ENCODE results near the gene NRDE2.

DNA sequence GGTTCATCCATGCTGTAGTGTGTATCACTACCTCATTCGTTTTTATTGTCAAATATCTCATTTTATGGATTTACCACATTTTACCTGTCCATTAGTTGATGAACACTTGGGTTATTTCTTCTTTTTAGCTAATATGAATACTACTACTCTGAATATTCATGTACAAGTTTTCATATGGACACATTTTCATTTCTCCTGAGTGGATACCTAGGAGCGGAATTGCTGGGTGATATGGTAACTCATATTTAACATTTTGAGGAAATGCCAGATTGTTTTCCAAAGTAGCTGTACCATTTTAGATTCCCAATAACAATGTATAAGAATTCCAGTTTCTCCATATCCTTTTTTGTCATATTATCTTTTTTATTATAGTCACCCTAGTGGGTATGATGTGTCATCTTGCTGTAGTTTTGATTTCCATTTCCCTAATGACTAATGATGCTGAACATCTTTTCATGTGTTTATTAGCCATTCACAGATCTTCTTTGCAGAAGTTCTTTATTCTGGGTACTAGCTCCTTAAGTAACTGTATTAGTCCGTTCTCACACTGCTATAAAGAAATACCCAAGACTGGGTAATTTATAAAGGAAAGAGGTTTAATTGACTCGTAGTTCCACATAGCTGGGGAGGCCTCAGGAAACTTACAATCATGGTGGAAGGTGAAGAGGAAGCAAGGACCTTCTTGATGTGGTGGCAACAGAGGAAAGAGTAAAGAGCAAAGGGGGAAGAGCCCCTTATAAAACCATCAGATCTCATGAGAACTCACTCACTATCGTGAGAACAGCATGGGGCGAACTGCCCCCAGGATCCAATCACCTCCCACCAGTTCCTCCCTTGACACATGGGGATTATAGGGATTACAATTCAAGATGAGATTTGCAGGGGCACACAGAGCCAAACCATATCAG, 11.9 kb downstream of the NRDE2 start:
- TF ChIP-seq, protein P1, sequence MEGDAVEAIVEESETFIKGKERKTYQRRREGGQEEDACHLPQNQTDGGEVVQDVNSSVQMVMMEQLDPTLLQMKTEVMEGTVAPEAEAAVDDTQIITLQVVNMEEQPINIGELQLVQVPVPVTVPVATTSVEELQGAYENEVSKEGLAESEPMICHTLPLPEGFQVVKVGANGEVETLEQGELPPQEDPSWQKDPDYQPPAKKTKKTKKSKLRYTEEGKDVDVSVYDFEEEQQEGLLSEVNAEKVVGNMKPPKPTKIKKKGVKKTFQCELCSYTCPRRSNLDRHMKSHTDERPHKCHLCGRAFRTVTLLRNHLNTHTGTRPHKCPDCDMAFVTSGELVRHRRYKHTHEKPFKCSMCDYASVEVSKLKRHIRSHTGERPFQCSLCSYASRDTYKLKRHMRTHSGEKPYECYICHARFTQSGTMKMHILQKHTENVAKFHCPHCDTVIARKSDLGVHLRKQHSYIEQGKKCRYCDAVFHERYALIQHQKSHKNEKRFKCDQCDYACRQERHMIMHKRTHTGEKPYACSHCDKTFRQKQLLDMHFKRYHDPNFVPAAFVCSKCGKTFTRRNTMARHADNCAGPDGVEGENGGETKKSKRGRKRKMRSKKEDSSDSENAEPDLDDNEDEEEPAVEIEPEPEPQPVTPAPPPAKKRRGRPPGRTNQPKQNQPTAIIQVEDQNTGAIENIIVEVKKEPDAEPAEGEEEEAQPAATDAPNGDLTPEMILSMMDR (IDR thresholded peaks at IDR 0.05 in 2 of 3, conservative IDR thresholded peaks at IDR 0.05 in 1 of 3; ENCODE audit: borderline replicate concordance in 1 of 3, insufficient read depth in 1 of 3, low read depth in 2 of 3, low read length in 2 of 3): no peak
- TF ChIP-seq EZH2 (IDR thresholded peaks at IDR 0.05) (no peak), POLR2AphosphoS5 (IDR thresholded peaks at IDR 0.05; ENCODE audit: low read depth, low read length) (no peak), ZFX (IDR thresholded peaks at IDR 0.05) (no peak), SP1 (IDR thresholded peaks at IDR 0.05; ENCODE audit: low read depth) (no peak), RAD21 (IDR thresholded peaks at IDR 0.05; ENCODE audit: low read depth) (no peak), JUND (IDR thresholded peaks at IDR 0.05) (no peak), EGR1 (IDR thresholded peaks at IDR 0.05; ENCODE audit: low read depth) (no peak), POLR2A (IDR thresholded peaks at IDR 0.05; ENCODE audit: borderline replicate concordance, extremely low read depth, insufficient read depth, insufficient read length) (no peak), YY1 (IDR thresholded peaks at IDR 0.05; ENCODE audit: extremely low read depth, insufficient replicate concordance, low read depth, low read length) (no peak), EZH2phosphoT487 (IDR thresholded peaks at IDR 0.05; ENCODE audit: borderline replicate concordance) (no peak), SRF (IDR thresholded peaks at IDR 0.05; ENCODE audit: low read depth) (no peak)
- TF ChIP-seq, protein P2, sequence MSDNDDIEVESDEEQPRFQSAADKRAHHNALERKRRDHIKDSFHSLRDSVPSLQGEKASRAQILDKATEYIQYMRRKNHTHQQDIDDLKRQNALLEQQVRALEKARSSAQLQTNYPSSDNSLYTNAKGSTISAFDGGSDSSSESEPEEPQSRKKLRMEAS (IDR thresholded peaks at IDR 0.05): no peak
